C4-2B (cell line): ENCODE results near the gene GNMT.

Experiments used
- H3K27ac ChIP-seq: fragments of 450-650 bp; 2 replicates; pipeline ENCODE4 v1.5.1; 2017
- CTCF ChIP-seq: fragments of 450-650 bp; conservative IDR thresholded peaks from 2 replicates; pipeline ENCODE4 v1.5.1; 2017; ENCODE audit warnings: mild to moderate bottlenecking
- ZFX ChIP-seq: fragments of 450-650 bp; IDR thresholded peaks from 2 replicates; pipeline ENCODE4 v1.6.1; 2017

Gene GNMT

DNA sequence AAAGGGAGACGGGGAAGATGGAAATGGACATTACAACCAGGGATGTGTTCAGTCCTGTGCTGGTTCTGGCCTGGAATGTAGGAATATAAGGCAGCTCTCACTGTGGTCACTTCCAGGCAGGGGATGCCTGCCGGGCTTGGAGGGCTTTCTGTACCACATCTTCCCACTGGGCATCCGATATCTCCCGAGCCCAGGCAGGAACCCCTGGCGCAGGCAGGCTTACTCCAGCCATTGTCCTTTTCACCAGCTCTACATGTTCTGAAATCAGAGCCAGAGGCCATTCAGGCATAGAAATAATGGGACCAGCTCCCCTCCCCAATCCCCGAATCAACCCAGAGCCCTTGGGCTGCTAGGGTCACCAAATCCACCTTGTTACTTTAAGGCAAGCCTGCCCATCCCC lies 51.8 kb downstream of the GNMT start:
- H3K27ac ChIP-seq, result no peak overlapping the region
- TF ChIP-seq CTCF (no peak), ZFX (no peak)

DNA sequence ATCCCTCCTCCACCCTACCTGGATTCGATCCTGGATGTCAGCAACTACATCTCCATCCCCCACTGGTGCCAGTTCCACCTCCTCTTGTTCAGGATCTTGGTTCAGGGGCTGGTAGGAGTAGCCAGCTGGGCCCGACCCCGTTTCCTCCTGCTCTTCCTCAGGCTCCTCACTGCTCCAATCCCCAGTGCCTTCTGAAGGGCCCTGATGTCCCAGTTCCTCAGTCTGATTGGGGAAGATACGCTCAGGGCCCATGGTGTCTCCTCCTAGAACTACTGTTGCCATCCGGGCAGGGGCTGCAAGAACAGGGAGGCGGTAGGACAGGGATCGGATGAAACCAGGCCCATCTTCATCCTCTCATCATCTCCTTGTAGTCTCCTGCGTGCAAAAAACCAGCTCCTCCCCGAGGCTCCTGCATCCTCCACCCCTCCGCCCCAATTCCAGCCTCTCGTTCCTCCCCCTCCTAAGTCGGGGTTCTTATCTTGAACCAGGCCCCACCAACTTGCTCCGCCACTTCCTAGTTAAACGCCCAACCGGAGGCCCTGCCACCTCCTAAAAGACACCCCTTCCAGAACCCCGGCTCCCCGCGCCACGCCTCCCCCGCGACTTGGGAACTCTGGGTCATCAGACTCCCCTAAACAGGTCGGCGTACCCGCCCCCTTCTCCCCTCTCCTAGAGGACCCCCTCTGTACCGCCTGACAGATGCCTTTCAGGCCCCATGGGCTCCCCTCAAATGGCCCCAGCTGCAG lies 52.7 kb downstream of the GNMT start:
- TF ChIP-seq CTCF (no peak), ZFX (0 out of 2 replicates have a peak, but pooled peaks have one; percentile 30)
- H3K27ac ChIP-seq, result peak overlapping the region; percentile 83
